Esophagus squamous epithelium (tissue), 4 donors: ENCODE results near the gene CREB3L1.

ENCODE experiments used
- CTCF ChIP-seq, 6 experiments: fragments of 450-650 bp in 4 of 6; fragments of 200-600 bp in 2 of 6; sonication (generic) in 2 of 6; IDR thresholded peaks; one replicate each; pipeline ENCODE4 v1.5.1; 2016 to 2019; ENCODE audit warnings: antibody characterized with exemption in 6 of 6, mild to moderate bottlenecking in 4 of 6, moderate library complexity in 4 of 6
- POLR2A ChIP-seq, 4 donors: fragments of 450-650 bp; IDR thresholded peaks; one replicate each; pipeline ENCODE4 v1.6.1; 2017; ENCODE audit warnings: antibody characterized with exemption in 4 of 4, mild to moderate bottlenecking in 4 of 4, moderate library complexity in 3 of 4

GRCh38 chr11:46343520-46343919 is 66.1 kb downstream of the CREB3L1 start:
- TF ChIP-seq CTCF (IDR thresholded peaks at IDR 0.05) (no peak), POLR2A (IDR thresholded peaks at IDR 0.05) (no peak)
